ENCODE measurements around the gene FOXJ2.

- TF ChIP-seq CTCF (IDR thresholded peaks at IDR 0.05) (no peak), EZH2 (IDR thresholded peaks at IDR 0.05; ENCODE audit: borderline replicate concordance, insufficient read depth, low read depth, low read length, poor library complexity, severe bottlenecking) (no peak)
Observed at GRCh38 chr12:8048906-8049305, 16.4 kb downstream of the FOXJ2 start.

Data from B cell (primary cell).